ENCODE data around the gene GMEB2. TPM values are rescaled to one million over a fixed set of nuclear protein-coding genes. Genes with fewer than 3 reads are reported as not detected.
"Not testable (repeated sequence)": the region's sequence is repeated elsewhere in the genome, so short reads cannot be mapped to it uniquely, and the experiment has no call there.

The GMEB2 gene
- total RNA-seq, 4 donors from 2014 or later, result 6.6 to 12.8 (median 9.2) TPM

DNA sequence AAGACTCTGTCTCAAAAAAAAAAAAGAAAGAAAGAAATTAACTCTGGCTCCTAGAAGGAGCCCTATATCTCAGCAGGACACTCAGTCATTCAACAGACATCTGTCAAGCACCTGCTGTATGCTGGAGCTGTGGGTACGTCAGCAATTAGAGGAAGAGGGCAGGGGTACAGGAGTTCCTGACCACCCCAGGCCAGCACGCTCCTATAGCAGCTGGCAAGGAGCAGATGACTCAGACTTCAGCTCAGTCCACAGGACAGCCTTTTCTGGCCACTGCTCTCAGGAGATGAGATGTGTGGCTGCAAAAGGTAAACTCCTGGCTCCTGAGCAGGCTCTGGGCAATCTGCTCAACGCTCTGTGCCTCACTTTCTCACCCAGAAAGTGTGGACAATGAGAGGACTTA, 29.6 kb upstream of the GMEB2 start:
- ATAC-seq (ENCODE audit: low FRiP score), result no peak
- DNase-seq (ENCODE audit: low spot score), result no peak
- no peak for TF ChIP-seq CTCF (IDR thresholded peaks at IDR 0.05)

DNA sequence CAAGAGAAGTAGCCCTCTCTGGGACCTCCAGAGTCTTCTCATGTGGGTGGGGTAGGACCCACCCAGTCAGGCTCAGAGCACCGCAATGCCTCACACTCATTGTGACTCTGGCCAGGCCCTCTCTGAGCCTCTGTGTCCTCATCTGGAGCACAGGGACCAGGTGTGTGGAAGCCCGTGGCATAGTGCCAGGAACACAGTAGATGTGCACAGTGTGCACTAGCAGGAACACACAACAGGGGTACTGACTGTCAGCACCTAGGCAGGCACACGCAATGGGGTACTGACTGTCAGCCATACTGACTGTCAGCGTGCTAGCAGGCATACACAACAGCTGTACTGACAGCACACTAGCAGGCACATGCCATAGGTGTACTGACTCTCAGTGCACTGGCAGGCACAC, 28.3 kb upstream of the GMEB2 start:
- no peak for TF ChIP-seq CTCF (IDR thresholded peaks at IDR 0.05)
- DNase-seq (ENCODE audit: low spot score) (no peak), ATAC-seq (ENCODE audit: low FRiP score) (no peak)

DNA sequence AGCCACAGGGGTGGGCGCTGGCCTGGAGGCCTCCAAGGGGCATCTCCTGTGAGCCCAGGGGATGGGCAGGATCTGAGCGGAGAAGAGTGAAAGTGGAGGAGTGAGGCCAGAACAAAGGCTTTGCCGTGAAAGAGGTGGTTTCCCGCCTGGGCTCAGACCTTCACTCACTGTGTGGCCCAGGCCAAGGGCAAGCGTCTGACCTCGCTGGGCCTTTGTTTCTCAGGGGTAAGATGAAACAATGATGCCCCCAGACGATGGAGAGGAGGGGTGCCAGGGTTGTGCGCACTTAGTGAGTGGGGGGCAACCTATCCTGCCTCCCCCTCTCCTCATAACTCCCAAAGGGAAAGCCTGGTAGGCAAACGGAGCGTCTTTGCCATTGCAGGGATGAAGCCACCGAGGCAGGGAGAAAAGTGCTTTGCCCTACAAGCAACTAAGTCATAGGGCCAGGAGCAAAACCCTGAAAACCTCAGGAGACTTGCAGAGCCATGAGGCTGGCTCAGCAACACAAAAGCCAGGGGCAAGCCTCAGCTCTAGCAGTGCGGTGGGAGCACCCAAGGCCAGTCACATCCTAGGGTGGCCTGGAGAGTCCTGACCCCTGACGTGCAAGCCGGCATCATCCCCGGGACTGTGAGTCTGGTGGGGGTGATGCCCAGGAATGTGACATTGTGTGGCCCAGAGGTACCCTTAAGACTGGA, 27.2 kb upstream of the GMEB2 start:
- ATAC-seq (ENCODE audit: low FRiP score) (peak; percentile 24), DNase-seq (ENCODE audit: low spot score) (no peak)
- TF ChIP-seq CTCF (IDR thresholded peaks at IDR 0.05), result no peak

DNA sequence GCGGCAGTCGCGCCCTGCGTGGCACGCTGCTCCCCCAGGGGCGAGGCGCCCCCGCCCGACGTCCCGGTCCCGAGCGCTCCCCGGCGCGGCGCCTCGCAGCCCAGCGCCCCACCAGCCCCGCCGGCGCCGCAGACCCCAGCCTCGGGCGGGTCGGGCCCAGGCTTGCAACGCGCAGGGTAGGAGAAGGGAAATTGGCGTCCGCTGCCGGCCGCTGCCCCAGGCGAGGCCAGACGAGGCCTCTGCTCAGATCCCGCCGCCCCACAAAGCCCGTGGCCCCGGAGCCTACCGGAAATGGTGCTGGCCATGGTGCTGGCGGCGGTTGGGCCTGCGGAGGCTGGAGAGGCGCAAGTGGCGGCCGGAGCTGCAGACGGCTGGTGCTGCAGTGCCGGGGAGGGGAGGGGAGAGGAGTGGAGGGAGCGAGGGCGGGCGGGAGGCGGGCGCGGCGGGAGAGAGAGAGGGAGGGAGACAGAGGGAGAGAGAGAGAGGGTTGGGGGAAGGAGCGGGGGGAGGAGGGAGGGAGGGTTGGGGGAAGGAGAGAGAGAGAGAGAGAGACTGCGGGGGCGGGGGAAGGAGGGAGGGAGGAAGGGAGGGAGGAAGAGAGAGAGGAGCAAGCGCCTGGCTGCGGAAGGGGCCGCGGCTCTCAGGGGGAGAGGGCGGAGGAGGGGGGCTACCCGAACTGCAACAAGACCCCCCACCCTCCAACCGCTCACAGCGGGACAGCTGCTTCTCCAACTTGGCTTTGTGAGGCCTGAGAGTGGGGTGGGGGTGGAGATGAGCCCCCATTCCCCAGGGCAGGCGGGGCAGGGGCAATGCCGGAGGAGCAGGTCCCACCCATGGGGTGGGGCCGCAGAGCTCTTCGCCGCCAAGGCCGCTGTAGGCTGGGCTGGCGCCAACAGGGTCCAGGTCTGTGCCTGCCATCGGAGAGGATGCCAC, 26.4 kb upstream of the GMEB2 start, which contains the start of gene STMN3:
TSS of gene STMN3 (minus strand) at position 384 of the 933 bp plus-strand sequence. CDS start at position 305, 79 bp downstream.
- DNase-seq (ENCODE audit: low spot score) (peak; percentile 62), ATAC-seq (ENCODE audit: low FRiP score) (peak; percentile 67)
- no peak for TF ChIP-seq CTCF (IDR thresholded peaks at IDR 0.05)

DNA sequence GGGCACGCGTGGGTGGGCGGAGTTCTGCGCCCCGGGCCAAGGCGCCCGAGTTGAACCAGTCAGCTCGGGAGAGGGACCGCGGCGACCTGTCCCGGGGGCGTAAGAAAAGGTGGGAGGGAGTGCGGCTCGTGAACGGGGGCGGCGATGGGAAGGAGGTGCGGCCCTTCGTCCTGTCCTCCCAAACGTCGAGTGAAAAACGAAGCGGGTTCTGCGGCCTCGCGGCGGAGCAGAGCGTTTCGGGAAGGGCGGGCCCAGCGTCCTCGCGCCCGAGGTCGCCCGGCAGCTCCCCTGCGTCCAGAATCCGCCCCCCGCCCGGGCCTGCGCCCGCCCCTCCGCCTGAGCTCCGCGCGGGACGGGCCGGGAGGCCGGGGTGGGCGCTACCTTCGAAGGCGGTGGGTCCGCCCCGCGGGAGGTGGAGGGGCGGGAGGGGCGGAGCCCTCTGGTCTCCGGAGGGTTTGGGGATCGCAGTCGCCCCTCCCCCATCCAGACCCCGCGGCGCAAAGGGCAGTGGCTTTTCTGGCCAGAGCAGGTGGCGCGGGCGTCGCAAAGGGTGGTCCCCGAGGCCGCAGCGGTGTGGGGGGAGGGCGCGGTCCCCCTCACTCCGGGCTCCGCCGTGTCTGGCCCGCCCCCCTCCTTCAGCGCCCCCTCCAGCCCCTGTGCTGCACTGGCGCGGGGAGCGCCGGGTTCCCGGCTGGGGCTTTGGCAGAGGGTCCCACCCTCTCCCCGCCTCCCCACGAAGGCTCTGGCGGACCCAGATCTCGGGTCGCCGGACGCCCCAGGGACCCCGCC, 25.5 kb upstream of the GMEB2 start:
- ATAC-seq (ENCODE audit: low FRiP score), result peak; percentile 13
- no peak for DNase-seq (ENCODE audit: low spot score)
- no peak for TF ChIP-seq CTCF (IDR thresholded peaks at IDR 0.05)

DNA sequence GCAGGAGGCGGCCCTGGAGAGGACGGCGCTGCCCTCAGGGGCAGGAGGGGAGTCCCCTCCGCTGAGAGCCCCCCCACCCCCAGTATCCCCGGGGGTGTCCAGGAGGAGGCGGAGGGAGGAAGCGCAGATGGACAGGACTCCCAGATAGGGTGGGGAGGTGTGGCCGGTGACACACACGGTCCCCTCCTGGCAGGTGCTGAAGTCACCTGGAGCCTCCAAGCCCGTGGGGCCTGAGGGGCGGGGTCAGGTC, 25.0 kb upstream of the GMEB2 start:
- no peak for TF ChIP-seq CTCF (IDR thresholded peaks at IDR 0.05)
- DNase-seq (ENCODE audit: low spot score) (no peak), ATAC-seq (ENCODE audit: low FRiP score) (peak; percentile 22)

- not testable (repeated sequence) for DNase-seq (ENCODE audit: low spot score)
Measured at GRCh38 chr20:63650486-63650885, 23.6 kb upstream of the GMEB2 start.

More at GRCh38 chr20:63650486-63650885, 23.6 kb upstream of the GMEB2 start:
- not testable (repeated sequence) for ATAC-seq (ENCODE audit: low FRiP score)
